Measurements from ENCODE around the gene DET1.
"Not testable (repeated sequence)": the region's sequence is repeated elsewhere in the genome, so short reads cannot be mapped to it uniquely, and the experiment has no call there.

DET1 gene

DNA sequence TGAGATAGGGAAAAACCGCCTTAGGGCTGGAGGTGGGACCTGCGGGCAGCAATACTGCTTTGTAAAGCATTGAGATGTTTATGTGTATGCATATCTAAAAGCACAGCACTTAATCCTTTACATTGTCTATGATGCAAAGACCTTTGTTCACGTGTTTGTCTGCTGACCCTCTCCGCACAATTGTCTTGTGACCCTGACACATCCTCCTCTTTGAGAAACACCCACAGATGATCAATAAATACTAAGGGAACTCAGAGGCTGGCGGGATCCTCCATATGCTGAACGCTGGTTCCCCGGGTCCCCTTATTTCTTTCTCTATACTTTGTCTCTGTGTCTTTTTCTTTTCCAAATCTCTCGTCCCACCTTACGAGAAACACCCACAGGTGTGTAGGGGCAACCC, 5.4 kb downstream of the DET1 start:
- not testable (repeated sequence) for DNase-seq

GRCh38 chr15:88540350-88540749, 6.1 kb downstream of the DET1 start:
- DNase-seq, result not testable (repeated sequence)

- no peak for DNase-seq
These were observed 7.0 kb downstream of the DET1 start for GRCh38 chr15:88539441-88539840.

GRCh38 chr15:88538972-88539371, 7.5 kb downstream of the DET1 start:
- peak in 7 of 56 donors; percentile 1 to 32 (median 9) for DNase-seq

DNA sequence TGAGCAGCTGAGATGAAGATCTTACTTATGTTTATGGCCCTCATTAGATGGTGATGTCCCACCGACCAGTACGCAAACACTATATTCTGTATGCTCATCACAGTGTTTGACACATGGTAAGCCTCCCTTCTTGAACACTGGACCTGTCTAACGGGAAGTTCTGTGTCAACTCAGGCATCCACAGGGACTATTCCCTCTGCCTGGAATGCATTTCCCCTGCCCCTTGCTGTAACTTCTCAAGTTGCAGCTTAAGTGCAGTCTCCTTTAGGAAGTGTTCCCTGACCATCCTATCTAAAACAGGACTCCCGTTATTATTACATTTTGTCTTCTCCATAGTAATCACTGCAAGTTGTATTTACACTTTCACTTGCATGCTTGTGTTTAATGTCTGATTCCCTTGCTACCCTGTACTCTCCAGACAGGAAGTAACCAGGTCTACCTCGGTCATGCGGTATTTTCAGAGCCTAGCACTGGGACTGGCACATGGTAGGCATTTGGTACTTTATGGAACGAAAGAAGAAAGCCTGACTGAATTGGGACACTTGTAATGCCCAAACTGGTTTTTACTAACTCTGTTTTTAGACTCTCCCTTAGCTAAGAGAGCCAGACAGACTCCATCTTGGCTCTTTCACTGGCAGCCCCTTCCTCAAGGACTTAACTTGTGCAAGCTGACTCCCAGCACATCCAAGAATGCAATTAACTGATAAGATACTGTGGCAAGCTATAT, 8.7 kb downstream of the DET1 start:
- no peak for DNase-seq

GRCh38 chr15:88535607-88536313, 10.7 kb downstream of the DET1 start:
- no peak for DNase-seq

GRCh38 chr15:88535100-88535499, 11.4 kb downstream of the DET1 start:
- no peak for DNase-seq

- no peak for DNase-seq
These were observed 13.1 kb downstream of the DET1 start for GRCh38 chr15:88533376-88533775.

DNA sequence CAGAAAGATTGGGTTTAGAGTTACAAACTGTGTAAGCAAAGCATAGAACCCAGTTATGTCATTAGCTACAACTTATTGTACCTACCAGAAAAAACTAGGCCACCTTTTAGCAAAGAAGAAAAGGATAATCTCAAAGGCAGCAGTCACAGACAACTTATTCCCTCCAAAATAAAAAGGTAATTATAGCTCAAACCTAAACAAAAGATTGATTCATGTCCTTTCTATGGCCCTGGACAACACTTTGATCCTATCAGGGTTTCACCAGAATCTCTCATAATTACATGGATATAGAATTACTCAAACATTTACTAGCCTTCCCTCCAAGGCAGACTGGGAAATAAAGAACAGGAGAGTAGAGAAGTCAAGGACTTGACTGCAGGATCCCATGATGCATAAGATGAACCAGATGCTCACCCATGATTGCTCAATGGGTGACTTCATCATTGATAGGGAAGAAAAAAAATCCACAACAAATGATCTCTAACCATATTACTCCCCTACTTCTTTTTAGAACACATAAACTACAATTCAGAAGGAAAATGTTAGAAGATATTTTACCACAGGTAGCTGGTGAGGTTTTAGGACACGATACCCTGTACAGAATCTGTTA, 17.4 kb downstream of the DET1 start:
- DNase-seq, result no peak

DNA sequence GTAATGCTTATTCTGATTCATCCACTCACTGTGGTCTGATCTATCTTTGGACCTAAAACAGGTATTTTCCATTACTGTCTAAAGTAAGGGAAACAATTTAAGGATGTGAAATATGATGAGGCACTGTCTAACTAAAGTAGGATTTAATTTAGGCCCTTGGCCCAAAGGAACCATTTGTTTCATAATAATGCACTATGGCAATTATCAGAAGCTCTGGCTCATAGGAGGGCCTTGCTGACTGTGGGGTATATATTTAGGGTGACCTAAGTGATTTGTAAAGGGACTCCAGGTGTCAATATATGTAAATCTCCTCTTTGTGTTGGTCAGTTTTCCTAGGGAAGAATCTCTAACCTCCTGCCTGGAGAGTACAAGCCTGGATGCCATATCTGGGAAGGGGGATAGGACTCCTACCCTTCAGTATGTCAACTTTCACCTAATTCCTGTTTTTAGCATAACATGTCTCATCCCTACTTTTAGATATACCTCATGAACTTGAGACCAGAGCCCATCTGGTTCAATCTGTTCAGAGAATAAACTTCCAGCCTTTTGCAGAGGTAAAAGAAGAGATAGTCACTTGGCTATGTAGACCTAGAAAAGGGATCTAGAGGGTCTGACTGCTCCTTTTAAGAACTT, 20.1 kb downstream of the DET1 start:
- no peak for DNase-seq

GRCh38 chr15:88525418-88525817, 21.1 kb downstream of the DET1 start:
- DNase-seq, result no peak

- not testable (repeated sequence) for DNase-seq
These were observed 22.4 kb downstream of the DET1 start for GRCh38 chr15:88524094-88524493.

GRCh38 chr15:88518903-88519302, 27.6 kb downstream of the DET1 start:
- peak in 1 of 56 donors; percentile 37 for DNase-seq

DNA sequence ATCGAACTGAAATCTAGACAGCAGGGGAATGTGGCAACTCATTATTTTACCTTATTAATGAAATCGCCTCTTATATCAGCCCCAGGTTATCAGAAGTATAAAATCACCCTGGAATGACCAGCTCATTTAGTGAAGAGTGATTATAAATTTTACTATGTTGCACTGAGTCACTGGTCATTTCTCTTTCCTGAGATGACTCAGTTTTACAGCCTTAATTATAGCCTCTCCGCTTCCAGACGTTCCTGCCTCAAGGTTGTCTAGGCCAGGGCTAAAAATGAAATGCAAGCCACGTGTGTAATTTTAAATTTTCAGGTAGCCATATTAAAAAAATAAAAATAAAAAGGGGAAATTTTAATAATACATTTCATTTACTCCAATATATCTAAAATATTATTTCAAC, 33.3 kb downstream of the DET1 start:
- DNase-seq, result no peak

- no peak for DNase-seq
These were observed 33.9 kb downstream of the DET1 start for GRCh38 chr15:88512601-88513000.

DNA sequence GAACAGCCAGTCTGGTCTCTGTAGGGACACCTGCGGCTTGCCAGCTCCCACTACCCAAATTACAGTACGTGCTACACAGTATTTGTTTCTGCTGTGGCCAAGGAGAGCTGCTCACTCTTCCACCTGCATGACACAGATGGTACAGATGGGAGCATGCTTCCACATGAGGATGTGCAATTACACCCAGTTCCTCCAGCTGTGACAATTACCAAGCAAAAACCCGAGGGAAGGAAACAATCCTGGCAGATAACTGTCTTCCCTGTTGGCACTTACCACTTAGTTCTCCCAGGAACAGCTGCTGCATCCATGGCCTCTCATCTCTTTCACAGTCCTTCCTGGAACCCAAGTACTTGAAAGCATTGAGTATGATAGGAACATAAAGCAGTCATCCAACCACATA, 34.4 kb downstream of the DET1 start:
- no peak for DNase-seq

- DNase-seq, result no peak
These were observed 35.3 kb downstream of the DET1 start for GRCh38 chr15:88511161-88511560.

GRCh38 chr15:88509964-88510363, 36.5 kb downstream of the DET1 start:
- no peak for DNase-seq

DNA sequence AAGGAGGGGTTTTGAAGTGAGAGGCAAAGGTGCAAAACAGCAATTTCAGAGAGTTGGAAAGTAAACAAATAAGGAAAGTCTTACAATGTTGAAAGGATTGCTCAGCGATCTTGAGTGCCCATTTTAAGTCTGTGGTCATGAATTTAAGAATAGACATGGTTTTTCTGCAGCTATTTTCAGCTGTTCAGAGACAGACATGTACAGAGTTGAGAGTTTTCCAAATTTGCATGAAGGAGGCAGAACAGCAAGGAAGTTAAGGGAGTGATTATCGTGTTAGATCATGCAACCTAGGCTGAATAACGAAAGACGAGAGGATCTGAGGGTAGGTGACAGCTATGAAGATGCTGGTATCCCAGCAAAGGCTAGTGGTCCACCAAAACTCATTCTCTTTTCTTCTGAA, 37.2 kb downstream of the DET1 start:
- DNase-seq, result no peak

- DNase-seq, result peak in 1 of 56 donors; percentile 2
These were observed 39.9 kb downstream of the DET1 start for GRCh38 chr15:88506628-88507027.

DNA sequence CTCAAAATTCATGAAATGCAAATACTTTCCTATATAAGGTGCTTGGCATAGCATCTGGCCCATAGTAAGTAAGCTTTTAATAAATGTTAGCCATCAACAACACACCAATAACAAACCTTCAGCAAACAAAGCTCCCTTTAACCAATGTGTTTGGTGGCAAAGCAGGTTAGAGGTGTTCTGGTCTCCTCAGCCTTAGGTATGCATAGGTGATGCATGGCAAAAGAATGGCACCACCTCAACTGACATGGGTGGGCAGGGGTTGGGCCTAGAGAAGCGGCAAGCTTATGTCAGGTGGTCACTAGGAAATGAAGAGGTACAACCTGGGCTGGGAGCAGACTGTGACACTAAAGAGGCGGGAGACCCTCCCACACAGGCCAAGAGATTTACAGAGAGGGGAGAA, 40.8 kb downstream of the DET1 start:
- DNase-seq, result no peak

- DNase-seq, result no peak
These were observed 42.0 kb downstream of the DET1 start for GRCh38 chr15:88504445-88504844.
